Cardiac fibroblast (primary cell): ENCODE measurements around the gene AK4.

Source experiments
- DNase-seq, 2 donors: peaks; one replicate each; pipeline versions ENCODE4 v3.0.0 to v3.0.0-alpha.2; 2010; ENCODE audit warnings: low read depth in 2 of 2
- H3K4me3 ChIP-seq, 2 donors: replicated peaks in 1 of 2; 1 replicate in 1 of 2; 2 replicates in 1 of 2; pipeline ENCODE4 v1.5.1; 2011; ENCODE audit warnings: low read depth in 2 of 2, low read length in 2 of 2, mild to moderate bottlenecking in 2 of 2, moderate library complexity in 1 of 2
- TF ChIP-seq, protein P1 (sequence below): IDR thresholded peaks from one replicate; pipeline ENCODE4 v1.5.1; 2011; ENCODE audit warnings: low read depth, mild to moderate bottlenecking, low read length, inconsistent platforms

The AK4 gene

GRCh38 chr1:65265296-65265650 is 117.3 kb downstream of the AK4 start:
- peak overlapping the region; percentile 53 to 55 for H3K4me3 ChIP-seq
- DNase-seq, result no peak
- TF ChIP-seq, protein P1, sequence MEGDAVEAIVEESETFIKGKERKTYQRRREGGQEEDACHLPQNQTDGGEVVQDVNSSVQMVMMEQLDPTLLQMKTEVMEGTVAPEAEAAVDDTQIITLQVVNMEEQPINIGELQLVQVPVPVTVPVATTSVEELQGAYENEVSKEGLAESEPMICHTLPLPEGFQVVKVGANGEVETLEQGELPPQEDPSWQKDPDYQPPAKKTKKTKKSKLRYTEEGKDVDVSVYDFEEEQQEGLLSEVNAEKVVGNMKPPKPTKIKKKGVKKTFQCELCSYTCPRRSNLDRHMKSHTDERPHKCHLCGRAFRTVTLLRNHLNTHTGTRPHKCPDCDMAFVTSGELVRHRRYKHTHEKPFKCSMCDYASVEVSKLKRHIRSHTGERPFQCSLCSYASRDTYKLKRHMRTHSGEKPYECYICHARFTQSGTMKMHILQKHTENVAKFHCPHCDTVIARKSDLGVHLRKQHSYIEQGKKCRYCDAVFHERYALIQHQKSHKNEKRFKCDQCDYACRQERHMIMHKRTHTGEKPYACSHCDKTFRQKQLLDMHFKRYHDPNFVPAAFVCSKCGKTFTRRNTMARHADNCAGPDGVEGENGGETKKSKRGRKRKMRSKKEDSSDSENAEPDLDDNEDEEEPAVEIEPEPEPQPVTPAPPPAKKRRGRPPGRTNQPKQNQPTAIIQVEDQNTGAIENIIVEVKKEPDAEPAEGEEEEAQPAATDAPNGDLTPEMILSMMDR, result no peak

DNA sequence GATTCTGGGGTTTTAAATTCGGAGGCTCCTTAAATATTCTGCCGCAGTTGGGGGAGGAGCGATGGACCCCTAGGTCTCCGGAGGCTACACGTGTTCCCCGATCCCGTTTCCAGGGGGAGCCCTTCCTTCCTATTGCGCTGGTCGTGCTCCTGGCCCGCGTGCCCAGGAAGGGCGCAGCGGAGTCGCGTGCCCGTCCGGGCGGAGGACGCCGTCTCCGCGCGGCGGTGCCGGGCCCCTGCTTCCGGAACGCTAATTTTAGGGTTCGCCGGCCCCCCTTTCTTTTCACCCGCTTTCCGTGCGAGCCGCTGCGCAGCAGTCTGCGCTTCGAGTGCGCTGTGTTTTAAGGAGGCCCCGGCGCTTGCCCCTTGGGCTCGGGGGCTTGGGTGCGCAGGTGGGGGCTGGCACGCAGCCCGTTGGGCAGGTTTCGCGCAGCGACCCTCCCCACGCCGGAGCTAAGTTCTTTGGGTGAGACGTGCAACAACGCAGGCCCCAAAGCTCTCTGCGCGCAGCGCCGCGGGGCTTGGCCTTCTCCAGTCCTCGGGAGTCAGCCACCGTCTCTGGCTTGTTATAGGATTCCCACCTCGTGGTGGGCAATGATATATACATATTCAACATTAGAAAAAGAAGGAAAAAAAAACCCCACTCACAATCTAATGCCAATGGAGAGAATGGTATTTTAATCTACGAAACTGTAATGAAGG is 117.8 kb downstream of the AK4 start:
- TF ChIP-seq, protein P1, result peak; percentile 12
- H3K4me3 ChIP-seq, result peak overlapping the region; percentile 53 to 55
- peak; percentile 44 to 59 for DNase-seq

GRCh38 chr1:65266476-65266875 is 118.5 kb downstream of the AK4 start:
- H3K4me3 ChIP-seq, result no peak overlapping the region
- TF ChIP-seq, protein P1, result no peak
- DNase-seq, result no peak

DNA sequence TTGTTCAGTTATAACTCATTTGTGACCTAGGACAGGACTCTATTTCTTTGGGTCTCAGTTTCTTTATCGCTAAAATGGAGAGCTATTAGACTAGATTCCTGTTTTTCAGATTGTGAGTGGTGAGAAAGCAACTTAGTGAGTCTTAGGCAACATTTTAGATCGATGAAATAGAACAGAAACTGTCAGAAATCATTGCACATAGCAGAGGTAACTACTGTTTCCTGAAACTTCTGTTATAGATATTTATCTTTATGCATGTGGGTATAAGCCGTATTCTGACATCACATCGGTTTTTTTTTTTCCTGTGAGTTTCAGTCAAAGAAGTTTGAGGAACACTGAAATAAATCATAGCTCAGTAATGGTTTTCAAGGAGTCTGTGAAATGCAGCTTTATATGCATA is 119.3 kb downstream of the AK4 start:
- DNase-seq, result no peak
- H3K4me3 ChIP-seq, result no peak overlapping the region
- TF ChIP-seq, protein P1, result no peak

GRCh38 chr1:65267683-65268082 is 119.7 kb downstream of the AK4 start:
- TF ChIP-seq, protein P1, result no peak
- DNase-seq, result no peak
- H3K4me3 ChIP-seq, result no peak overlapping the region

DNA sequence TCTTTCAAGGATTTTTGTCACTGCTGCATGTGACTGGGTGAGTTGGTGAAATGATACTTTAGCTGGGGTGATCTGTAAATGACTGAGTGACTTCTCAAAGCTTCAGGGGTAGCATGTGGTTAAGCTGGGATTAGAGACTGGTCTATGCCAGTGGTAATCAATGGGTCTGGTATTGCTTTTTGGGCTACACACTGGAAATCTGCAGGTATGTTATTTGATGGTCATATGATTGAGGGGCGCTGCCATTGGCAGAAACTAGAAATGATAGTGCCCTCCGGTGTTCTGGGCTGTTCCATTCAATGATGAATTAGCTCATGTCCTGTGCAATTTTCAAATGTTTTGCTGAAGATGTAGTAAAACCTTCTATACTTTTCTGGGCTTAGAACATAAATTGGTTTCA is 121.6 kb downstream of the AK4 start:
- H3K4me3 ChIP-seq, result no peak overlapping the region
- TF ChIP-seq, protein P1, result no peak
- no peak for DNase-seq

DNA sequence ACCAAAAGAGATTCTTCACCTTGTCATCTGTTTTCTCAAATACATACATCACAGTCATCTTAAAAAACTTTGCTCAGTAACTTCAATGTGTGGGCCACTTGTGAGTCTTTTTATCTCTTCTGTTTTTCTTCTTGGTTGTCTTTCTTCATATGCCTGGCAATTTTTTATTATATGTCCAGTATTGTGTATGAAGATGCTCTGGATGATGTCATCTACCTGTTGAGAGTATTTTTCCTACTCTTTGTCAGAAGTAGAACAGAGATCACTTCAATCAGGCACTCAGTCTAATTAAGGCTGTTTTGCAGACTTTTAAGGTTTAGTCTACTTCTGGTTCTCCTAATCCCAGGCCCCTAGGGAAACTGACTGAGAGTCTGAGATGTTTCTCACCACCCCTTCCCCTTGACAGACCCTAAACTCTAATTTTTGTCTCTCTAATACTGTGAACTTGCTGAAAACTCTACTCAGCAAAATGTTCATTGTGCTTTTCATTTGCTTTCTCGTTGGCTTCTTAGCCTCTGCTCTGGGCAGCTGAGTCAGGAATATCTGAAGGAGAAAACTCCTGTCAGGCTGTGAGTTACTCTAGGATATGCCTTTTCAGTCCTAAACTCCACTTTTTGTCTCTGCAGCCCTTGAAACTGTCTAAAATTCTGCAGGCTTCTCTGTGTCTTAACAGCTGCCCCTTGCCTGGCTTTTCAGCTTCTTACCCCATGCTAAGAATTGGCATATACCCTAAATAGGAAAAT is 128.4 kb downstream of the AK4 start:
- TF ChIP-seq, protein P1, result no peak
- H3K4me3 ChIP-seq, result no peak overlapping the region
- no peak for DNase-seq
